GM23338 (cell line): ENCODE results near the gene PIGU.

Experiments
- CREB1 ChIP-seq: fragments of 250-450 bp; sonication (Bioruptor Pico); IDR thresholded peaks from 2 replicates; pipeline ENCODE4 v1.5.0; 2020; ENCODE audit warnings: low read depth, mild to moderate bottlenecking, moderate library complexity
- EZH2 ChIP-seq: fragments of 200-600 bp; sonication (generic); IDR thresholded peaks from one replicate; pipeline ENCODE4 v1.8.0; 2017; ENCODE audit warnings: antibody characterized with exemption, mild to moderate bottlenecking, low read depth; ENCODE audit not compliant: unreplicated experiment
- EZH2phosphoT487 ChIP-seq: fragments of 200-600 bp; sonication (generic); IDR thresholded peaks from one replicate; pipeline ENCODE4 v1.8.1; 2018; ENCODE audit warnings: antibody characterized with exemption; ENCODE audit not compliant: unreplicated experiment
- JUNB ChIP-seq: IDR thresholded peaks from one replicate; pipeline ENCODE4 v1.6.1; 2016; ENCODE audit warnings: antibody characterized with exemption; ENCODE audit not compliant: unreplicated experiment
- NANOG ChIP-seq: IDR thresholded peaks from 2 replicates; pipeline ENCODE4 v1.6.1; 2016; ENCODE audit warnings: antibody characterized with exemption, borderline replicate concordance
- POLR2AphosphoS5 ChIP-seq: IDR thresholded peaks from 2 replicates; pipeline ENCODE4 v1.6.1; 2016; ENCODE audit warnings: antibody characterized with exemption, low read depth
- STAT1 ChIP-seq: IDR thresholded peaks from one replicate; pipeline ENCODE4 v1.6.1; 2016; ENCODE audit warnings: antibody characterized with exemption; ENCODE audit not compliant: unreplicated experiment
- ZNF114 ChIP-seq: fragments of 250-450 bp; sonication (Bioruptor Pico); IDR thresholded peaks from 2 replicates; pipeline ENCODE4 v1.5.0; 2020; ENCODE audit warnings: mild to moderate bottlenecking, moderate library complexity
- TF ChIP-seq, protein P1 (sequence below), 2 experiments: fragments of 200-600 bp in 1 of 2; sonication (generic) in 1 of 2; conservative IDR thresholded peaks; 2 replicates each; pipeline versions ENCODE4 v1.5.1 to v1.6.1; 2016 to 2017; ENCODE audit warnings: antibody characterized with exemption in 2 of 2, low read depth in 2 of 2, mild to moderate bottlenecking in 2 of 2, moderate library complexity in 1 of 2
- TF ChIP-seq, protein P2 (sequence below): IDR thresholded peaks from 2 replicates; pipeline ENCODE4 v1.6.1; 2016; ENCODE audit warnings: antibody characterized with exemption
- TF ChIP-seq, protein P3 (sequence below): IDR thresholded peaks from one replicate; pipeline ENCODE4 v1.6.1; 2018; ENCODE audit warnings: antibody characterized with exemption; ENCODE audit not compliant: unreplicated experiment
- TF ChIP-seq, protein P4 (sequence below): fragments of 250-450 bp; sonication (Bioruptor Pico); IDR thresholded peaks from 2 replicates; pipeline ENCODE4 v1.5.0; 2020; ENCODE audit warnings: mild to moderate bottlenecking, moderate library complexity

DNA sequence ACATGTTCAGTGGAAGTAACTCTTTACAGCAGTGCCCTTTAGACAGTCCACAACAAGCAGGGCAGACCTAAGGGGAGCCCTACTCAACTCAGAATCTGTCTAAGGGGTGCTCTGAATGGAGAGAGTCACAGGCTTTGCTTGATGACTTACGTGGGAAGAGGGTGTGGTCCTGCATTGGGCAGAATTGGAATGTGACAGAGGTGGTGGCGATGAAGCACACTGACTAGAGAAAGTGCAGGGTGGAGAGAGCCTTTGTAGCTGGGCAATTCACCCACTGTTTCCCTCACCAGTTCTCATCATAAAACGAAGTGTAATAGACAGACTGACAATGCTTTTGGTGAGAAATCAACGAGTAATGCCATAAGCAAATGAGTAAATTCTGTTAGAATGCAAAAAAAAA lies 38.5 kb upstream of the PIGU start:
- no peak for TF ChIP-seq STAT1
- TF ChIP-seq EZH2: no peak
- TF ChIP-seq, protein P1, sequence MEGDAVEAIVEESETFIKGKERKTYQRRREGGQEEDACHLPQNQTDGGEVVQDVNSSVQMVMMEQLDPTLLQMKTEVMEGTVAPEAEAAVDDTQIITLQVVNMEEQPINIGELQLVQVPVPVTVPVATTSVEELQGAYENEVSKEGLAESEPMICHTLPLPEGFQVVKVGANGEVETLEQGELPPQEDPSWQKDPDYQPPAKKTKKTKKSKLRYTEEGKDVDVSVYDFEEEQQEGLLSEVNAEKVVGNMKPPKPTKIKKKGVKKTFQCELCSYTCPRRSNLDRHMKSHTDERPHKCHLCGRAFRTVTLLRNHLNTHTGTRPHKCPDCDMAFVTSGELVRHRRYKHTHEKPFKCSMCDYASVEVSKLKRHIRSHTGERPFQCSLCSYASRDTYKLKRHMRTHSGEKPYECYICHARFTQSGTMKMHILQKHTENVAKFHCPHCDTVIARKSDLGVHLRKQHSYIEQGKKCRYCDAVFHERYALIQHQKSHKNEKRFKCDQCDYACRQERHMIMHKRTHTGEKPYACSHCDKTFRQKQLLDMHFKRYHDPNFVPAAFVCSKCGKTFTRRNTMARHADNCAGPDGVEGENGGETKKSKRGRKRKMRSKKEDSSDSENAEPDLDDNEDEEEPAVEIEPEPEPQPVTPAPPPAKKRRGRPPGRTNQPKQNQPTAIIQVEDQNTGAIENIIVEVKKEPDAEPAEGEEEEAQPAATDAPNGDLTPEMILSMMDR (conservative IDR thresholded peaks at IDR 0.05; ENCODE audit: low read depth in 2 of 2): no peak
- no peak for TF ChIP-seq POLR2AphosphoS5
- TF ChIP-seq, protein P2, sequence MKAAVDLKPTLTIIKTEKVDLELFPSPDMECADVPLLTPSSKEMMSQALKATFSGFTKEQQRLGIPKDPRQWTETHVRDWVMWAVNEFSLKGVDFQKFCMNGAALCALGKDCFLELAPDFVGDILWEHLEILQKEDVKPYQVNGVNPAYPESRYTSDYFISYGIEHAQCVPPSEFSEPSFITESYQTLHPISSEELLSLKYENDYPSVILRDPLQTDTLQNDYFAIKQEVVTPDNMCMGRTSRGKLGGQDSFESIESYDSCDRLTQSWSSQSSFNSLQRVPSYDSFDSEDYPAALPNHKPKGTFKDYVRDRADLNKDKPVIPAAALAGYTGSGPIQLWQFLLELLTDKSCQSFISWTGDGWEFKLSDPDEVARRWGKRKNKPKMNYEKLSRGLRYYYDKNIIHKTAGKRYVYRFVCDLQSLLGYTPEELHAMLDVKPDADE: no peak
- TF ChIP-seq NANOG: no peak
- no peak for TF ChIP-seq EZH2phosphoT487
- TF ChIP-seq, protein P3, sequence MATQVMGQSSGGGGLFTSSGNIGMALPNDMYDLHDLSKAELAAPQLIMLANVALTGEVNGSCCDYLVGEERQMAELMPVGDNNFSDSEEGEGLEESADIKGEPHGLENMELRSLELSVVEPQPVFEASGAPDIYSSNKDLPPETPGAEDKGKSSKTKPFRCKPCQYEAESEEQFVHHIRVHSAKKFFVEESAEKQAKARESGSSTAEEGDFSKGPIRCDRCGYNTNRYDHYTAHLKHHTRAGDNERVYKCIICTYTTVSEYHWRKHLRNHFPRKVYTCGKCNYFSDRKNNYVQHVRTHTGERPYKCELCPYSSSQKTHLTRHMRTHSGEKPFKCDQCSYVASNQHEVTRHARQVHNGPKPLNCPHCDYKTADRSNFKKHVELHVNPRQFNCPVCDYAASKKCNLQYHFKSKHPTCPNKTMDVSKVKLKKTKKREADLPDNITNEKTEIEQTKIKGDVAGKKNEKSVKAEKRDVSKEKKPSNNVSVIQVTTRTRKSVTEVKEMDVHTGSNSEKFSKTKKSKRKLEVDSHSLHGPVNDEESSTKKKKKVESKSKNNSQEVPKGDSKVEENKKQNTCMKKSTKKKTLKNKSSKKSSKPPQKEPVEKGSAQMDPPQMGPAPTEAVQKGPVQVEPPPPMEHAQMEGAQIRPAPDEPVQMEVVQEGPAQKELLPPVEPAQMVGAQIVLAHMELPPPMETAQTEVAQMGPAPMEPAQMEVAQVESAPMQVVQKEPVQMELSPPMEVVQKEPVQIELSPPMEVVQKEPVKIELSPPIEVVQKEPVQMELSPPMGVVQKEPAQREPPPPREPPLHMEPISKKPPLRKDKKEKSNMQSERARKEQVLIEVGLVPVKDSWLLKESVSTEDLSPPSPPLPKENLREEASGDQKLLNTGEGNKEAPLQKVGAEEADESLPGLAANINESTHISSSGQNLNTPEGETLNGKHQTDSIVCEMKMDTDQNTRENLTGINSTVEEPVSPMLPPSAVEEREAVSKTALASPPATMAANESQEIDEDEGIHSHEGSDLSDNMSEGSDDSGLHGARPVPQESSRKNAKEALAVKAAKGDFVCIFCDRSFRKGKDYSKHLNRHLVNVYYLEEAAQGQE: no peak
- no peak for TF ChIP-seq JUNB
- no peak for TF ChIP-seq CREB1
- no peak for TF ChIP-seq ZNF114
- TF ChIP-seq, protein P4, sequence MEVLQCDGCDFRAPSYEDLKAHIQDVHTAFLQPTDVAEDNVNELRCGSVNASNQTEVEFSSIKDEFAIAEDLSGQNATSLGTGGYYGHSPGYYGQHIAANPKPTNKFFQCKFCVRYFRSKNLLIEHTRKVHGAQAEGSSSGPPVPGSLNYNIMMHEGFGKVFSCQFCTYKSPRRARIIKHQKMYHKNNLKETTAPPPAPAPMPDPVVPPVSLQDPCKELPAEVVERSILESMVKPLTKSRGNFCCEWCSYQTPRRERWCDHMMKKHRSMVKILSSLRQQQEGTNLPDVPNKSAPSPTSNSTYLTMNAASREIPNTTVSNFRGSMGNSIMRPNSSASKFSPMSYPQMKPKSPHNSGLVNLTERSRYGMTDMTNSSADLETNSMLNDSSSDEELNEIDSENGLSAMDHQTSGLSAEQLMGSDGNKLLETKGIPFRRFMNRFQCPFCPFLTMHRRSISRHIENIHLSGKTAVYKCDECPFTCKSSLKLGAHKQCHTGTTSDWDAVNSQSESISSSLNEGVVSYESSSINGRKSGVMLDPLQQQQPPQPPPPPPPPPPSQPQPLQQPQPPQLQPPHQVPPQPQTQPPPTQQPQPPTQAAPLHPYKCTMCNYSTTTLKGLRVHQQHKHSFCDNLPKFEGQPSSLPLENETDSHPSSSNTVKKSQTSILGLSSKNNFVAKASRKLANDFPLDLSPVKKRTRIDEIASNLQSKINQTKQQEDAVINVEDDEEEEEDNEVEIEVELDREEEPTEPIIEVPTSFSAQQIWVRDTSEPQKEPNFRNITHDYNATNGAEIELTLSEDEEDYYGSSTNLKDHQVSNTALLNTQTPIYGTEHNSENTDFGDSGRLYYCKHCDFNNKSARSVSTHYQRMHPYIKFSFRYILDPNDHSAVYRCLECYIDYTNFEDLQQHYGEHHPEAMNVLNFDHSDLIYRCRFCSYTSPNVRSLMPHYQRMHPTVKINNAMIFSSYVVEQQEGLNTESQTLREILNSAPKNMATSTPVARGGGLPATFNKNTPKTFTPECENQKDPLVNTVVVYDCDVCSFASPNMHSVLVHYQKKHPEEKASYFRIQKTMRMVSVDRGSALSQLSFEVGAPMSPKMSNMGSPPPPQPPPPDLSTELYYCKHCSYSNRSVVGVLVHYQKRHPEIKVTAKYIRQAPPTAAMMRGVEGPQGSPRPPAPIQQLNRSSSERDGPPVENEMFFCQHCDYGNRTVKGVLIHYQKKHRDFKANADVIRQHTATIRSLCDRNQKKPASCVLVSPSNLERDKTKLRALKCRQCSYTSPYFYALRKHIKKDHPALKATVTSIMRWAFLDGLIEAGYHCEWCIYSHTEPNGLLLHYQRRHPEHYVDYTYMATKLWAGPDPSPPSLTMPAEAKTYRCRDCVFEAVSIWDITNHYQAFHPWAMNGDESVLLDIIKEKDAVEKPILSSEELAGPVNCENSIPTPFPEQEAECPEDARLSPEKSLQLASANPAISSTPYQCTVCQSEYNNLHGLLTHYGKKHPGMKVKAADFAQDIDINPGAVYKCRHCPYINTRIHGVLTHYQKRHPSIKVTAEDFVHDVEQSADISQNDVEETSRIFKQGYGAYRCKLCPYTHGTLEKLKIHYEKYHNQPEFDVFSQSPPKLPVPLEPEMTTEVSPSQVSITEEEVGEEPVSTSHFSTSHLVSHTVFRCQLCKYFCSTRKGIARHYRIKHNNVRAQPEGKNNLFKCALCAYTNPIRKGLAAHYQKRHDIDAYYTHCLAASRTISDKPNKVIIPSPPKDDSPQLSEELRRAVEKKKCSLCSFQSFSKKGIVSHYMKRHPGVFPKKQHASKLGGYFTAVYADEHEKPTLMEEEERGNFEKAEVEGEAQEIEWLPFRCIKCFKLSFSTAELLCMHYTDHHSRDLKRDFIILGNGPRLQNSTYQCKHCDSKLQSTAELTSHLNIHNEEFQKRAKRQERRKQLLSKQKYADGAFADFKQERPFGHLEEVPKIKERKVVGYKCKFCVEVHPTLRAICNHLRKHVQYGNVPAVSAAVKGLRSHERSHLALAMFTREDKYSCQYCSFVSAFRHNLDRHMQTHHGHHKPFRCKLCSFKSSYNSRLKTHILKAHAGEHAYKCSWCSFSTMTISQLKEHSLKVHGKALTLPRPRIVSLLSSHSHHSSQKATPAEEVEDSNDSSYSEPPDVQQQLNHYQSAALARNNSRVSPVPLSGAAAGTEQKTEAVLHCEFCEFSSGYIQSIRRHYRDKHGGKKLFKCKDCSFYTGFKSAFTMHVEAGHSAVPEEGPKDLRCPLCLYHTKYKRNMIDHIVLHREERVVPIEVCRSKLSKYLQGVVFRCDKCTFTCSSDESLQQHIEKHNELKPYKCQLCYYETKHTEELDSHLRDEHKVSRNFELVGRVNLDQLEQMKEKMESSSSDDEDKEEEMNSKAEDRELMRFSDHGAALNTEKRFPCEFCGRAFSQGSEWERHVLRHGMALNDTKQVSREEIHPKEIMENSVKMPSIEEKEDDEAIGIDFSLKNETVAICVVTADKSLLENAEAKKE: no peak
